ENCODE results near the gene TCF25. TPM values are rescaled to one million over a fixed set of nuclear protein-coding genes. Genes with fewer than 3 reads are reported as not detected.

TCF25 gene
- total RNA-seq, 4 donors from 2014 or later = 126 to 151 (median 137) TPM

GRCh38 chr16:89905511-89906139, 32.2 kb downstream of the TCF25 start:
- no peak overlapping the region for H3K4me3 ChIP-seq
- no peak overlapping the region for H3K27ac ChIP-seq (replicated peaks in 1 of 4)
- DNase-seq (ENCODE audit: extremely low spot score) = no peak
- H3K4me1 ChIP-seq = peaks cover 9 to 11% (median 10%) of the 10 kb centered on the region in 4 donors
- peaks cover 49 to 85% (median 80%) of the 10 kb centered on the region in 4 donors for H3K36me3 ChIP-seq
- intact Hi-C loops (cut with DNase I) = no loop called here
- H3K27me3 ChIP-seq = no peaks in the 10 kb centered on the region
- no peak for TF ChIP-seq POLR2AphosphoS5 (IDR thresholded peaks at IDR 0.05)
- TF ChIP-seq EP300 (IDR thresholded peaks at IDR 0.05) = no peak
- TF ChIP-seq, protein P1, sequence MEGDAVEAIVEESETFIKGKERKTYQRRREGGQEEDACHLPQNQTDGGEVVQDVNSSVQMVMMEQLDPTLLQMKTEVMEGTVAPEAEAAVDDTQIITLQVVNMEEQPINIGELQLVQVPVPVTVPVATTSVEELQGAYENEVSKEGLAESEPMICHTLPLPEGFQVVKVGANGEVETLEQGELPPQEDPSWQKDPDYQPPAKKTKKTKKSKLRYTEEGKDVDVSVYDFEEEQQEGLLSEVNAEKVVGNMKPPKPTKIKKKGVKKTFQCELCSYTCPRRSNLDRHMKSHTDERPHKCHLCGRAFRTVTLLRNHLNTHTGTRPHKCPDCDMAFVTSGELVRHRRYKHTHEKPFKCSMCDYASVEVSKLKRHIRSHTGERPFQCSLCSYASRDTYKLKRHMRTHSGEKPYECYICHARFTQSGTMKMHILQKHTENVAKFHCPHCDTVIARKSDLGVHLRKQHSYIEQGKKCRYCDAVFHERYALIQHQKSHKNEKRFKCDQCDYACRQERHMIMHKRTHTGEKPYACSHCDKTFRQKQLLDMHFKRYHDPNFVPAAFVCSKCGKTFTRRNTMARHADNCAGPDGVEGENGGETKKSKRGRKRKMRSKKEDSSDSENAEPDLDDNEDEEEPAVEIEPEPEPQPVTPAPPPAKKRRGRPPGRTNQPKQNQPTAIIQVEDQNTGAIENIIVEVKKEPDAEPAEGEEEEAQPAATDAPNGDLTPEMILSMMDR (IDR thresholded peaks at IDR 0.05) = no peak
- no peak for TF ChIP-seq POLR2A (IDR thresholded peaks at IDR 0.05; ENCODE audit: low read depth)
- 88% methylated on average over 11 of the region's 23 CpGs for WGBS
- no peaks in the 10 kb centered on the region for H3K9me3 ChIP-seq

- WGBS = 92% methylated on average over 27 of the region's 40 CpGs
- Histone ChIP-seq H3K9me3 (no peaks in the 10 kb centered on the region), H3K4me1 (peaks cover 9 to 12% (median 11%) of the 10 kb centered on the region in 4 donors), H3K27ac (replicated peaks in 1 of 4) (no peak overlapping the region), H3K4me3 (no peak overlapping the region), H3K36me3 (peaks cover 43 to 86% (median 81%) of the 10 kb centered on the region in 4 donors), H3K27me3 (no peaks in the 10 kb centered on the region)
- no peak for DNase-seq (ENCODE audit: extremely low spot score)
- no peak for TF ChIP-seq EP300 (IDR thresholded peaks at IDR 0.05)
- no peak for TF ChIP-seq POLR2AphosphoS5 (IDR thresholded peaks at IDR 0.05)
- TF ChIP-seq POLR2A (IDR thresholded peaks at IDR 0.05; ENCODE audit: low read depth) = no peak
- TF ChIP-seq, protein P1 (IDR thresholded peaks at IDR 0.05) = no peak
- intact Hi-C loops (cut with DNase I) = no loop called here
These were observed 33.0 kb downstream of the TCF25 start for GRCh38 chr16:89906140-89907025.

DNA sequence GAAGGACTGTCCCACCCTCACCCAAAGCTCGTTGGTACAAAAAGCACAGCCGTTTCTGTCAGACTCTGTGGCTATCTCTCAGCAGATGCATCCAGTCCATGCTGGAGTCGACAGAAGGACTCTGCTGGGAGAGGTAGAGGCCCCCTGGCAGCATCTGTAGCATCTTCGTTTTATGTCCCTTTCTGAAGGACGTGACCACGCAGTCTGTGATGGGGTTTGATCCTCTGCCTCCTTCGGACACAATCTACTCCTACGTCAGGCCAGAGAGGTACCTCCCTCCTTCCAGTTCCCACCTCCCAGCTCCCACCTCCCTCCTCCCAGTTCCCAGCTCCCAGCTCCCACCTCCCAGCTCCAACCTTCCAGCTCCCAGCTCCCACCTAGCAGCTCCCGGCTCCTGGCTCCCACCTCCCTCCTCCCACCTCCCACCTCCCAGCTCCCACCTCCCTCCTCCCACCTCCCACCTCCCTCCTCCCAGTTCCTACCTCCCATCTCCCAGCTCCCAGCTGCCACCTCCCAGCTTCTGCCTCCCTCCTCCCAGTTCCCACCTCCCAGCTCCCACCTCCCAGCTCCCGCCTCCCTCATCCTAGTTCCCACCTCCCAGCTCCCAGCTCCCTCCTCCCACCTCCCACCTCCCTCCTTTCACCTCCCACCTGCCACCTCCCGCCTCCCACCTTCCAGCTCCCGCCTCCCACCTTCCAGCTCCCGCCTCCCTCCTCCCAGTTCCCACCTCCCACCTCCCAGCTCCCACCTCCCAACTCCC, 33.8 kb downstream of the TCF25 start:
- DNase-seq (ENCODE audit: extremely low spot score) = no peak
- Histone ChIP-seq H3K36me3 (peaks cover 43 to 94% (median 88%) of the 10 kb centered on the region in 4 donors), H3K4me3 (no peak overlapping the region), H3K4me1 (peaks cover 9 to 12% (median 11%) of the 10 kb centered on the region in 4 donors), H3K27me3 (no peaks in the 10 kb centered on the region), H3K27ac (replicated peaks in 1 of 4) (no peak overlapping the region), H3K9me3 (no peaks in the 10 kb centered on the region)
- WGBS = 94% methylated on average over 13 of the region's 13 CpGs
- TF ChIP-seq, protein P1 (IDR thresholded peaks at IDR 0.05) = no peak
- TF ChIP-seq POLR2A (IDR thresholded peaks at IDR 0.05; ENCODE audit: low read depth) (no peak), EP300 (IDR thresholded peaks at IDR 0.05) (no peak), POLR2AphosphoS5 (IDR thresholded peaks at IDR 0.05) (no peak)
- intact Hi-C loops (cut with DNase I) = no loop called here

GRCh38 chr16:89908236-89908635, 34.8 kb downstream of the TCF25 start:
- H3K9me3 ChIP-seq = no peaks in the 10 kb centered on the region
- no peak for DNase-seq (ENCODE audit: extremely low spot score)
- 95% methylated on average over 4 of the region's 4 CpGs for WGBS
- H3K27ac ChIP-seq (replicated peaks in 1 of 4) = no peak overlapping the region
- H3K4me3 ChIP-seq = no peak overlapping the region
- peaks cover 9 to 12% (median 11%) of the 10 kb centered on the region in 4 donors for H3K4me1 ChIP-seq
- H3K27me3 ChIP-seq = no peaks in the 10 kb centered on the region
- H3K36me3 ChIP-seq = peaks cover 36 to 95% (median 91%) of the 10 kb centered on the region in 4 donors
- intact Hi-C loops (cut with DNase I) = no loop called here
- no peak for TF ChIP-seq POLR2A (IDR thresholded peaks at IDR 0.05; ENCODE audit: low read depth)
- no peak for TF ChIP-seq EP300 (IDR thresholded peaks at IDR 0.05)
- no peak for TF ChIP-seq POLR2AphosphoS5 (IDR thresholded peaks at IDR 0.05)
